Spleen (tissue), 7 donors: ENCODE measurements around the gene DPF3.

Source experiments
- POLR2AphosphoS5 ChIP-seq, 3 donors: sonication (generic); formaldehyde crosslinking; IDR thresholded peaks; one replicate each; pipeline ENCODE4 v1.5.1; 2017; ENCODE audit warnings: antibody characterized with exemption in 3 of 3
- TF ChIP-seq, protein P1 (sequence below), 11 experiments: fragments of 200-600 bp in 7 of 11; fragments of 450-650 bp in 4 of 11; sonication (generic) in 4 of 11; IDR thresholded peaks in 8 of 11; conservative IDR thresholded peaks in 3 of 11; 1 replicate in 7 of 11; 2 replicates in 4 of 11; pipeline versions ENCODE4 v1.4.0 to v1.8.0; 2016 to 2021; ENCODE audit warnings: antibody characterized with exemption in 11 of 11, inconsistent platforms in 4 of 11, mild to moderate bottlenecking in 1 of 11
- donor health status: DM: no; HTN: no; CAD: no; lungs with moderate emphysema.
- donor health status: DM: no; HTN: no; CAD: no.
- donor health status: DM: no; HTN: no; CAD: no.

DNA sequence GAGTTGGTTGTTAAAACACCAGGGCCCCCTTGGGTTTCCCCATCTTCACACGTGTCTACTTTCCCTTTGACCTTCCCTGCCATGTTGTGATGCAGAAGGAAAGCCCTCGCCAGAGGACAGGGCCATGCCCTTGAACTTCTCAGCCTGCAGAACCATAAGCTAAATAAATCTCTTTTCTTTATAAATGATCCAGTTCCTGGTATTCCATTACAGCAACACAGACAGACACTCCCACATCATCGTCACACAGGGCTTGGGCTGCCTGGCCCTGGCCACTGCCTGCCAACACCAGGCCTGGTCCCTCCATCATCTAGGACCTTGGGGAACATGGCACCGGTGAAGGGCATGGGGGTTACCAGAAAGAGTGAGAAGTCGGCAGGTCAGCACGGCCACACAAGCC lies 84.8 kb downstream of the DPF3 start:
- TF ChIP-seq POLR2AphosphoS5 (IDR thresholded peaks at IDR 0.05): no peak
- TF ChIP-seq, protein P1, sequence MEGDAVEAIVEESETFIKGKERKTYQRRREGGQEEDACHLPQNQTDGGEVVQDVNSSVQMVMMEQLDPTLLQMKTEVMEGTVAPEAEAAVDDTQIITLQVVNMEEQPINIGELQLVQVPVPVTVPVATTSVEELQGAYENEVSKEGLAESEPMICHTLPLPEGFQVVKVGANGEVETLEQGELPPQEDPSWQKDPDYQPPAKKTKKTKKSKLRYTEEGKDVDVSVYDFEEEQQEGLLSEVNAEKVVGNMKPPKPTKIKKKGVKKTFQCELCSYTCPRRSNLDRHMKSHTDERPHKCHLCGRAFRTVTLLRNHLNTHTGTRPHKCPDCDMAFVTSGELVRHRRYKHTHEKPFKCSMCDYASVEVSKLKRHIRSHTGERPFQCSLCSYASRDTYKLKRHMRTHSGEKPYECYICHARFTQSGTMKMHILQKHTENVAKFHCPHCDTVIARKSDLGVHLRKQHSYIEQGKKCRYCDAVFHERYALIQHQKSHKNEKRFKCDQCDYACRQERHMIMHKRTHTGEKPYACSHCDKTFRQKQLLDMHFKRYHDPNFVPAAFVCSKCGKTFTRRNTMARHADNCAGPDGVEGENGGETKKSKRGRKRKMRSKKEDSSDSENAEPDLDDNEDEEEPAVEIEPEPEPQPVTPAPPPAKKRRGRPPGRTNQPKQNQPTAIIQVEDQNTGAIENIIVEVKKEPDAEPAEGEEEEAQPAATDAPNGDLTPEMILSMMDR (IDR thresholded peaks at IDR 0.05 in 8 of 11, conservative IDR thresholded peaks at IDR 0.05 in 3 of 11): no peak
